ENCODE measurements around the gene DPP3.

Gene DPP3

GRCh38 chr11:66488957-66489356 is 8.7 kb downstream of the DPP3 start:
- no peak for DNase-seq

DNA sequence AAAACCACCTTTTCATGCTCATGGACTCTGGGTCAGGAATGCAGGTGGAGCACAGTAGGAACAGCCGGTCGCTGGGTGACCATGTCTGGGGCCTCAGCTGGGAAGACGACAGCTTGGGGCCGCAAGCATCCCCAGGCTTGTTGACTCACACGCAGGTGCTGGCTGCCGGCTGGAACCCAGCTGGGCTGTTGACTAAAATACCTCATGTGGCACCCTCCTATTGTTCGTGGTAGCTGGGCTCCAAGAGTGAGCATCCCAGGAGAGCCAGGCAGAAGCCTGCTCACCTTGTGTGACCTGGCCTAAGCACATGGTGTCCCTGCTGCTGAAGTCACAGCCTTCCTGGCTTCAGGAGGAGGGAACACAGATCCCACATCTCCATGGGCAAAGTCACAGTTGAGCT is 9.4 kb downstream of the DPP3 start:
- no peak for DNase-seq

GRCh38 chr11:66491315-66491935 is 11.2 kb downstream of the DPP3 start:
- no peak for DNase-seq

GRCh38 chr11:66492161-66492865 is 12.1 kb downstream of the DPP3 start:
- DNase-seq: no peak

GRCh38 chr11:66493130-66493529 is 12.9 kb downstream of the DPP3 start:
- DNase-seq: no peak

GRCh38 chr11:66494458-66494857 is 14.2 kb downstream of the DPP3 start:
- DNase-seq: no peak

DNA sequence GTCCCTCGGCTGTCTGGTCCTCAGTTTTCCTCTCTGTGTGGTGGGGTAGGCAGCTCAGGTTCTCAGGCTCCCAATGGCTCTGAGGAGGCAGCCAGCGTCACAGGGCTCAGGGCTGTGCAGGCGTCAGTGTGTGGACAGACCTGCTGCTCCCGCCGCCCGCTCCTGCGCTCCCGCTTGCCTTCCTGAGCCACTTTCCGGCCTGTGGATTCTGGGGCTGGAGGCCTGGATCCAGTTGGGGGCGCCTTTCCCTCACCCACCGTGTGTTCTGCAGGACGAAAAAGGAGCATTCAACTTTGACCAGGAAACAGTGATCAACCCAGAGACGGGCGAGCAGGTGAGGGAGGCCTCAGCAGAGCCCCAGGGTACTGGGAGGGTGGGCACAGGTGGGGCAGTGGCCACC is 14.7 kb downstream of the DPP3 start:
- DNase-seq: no peak

DNA sequence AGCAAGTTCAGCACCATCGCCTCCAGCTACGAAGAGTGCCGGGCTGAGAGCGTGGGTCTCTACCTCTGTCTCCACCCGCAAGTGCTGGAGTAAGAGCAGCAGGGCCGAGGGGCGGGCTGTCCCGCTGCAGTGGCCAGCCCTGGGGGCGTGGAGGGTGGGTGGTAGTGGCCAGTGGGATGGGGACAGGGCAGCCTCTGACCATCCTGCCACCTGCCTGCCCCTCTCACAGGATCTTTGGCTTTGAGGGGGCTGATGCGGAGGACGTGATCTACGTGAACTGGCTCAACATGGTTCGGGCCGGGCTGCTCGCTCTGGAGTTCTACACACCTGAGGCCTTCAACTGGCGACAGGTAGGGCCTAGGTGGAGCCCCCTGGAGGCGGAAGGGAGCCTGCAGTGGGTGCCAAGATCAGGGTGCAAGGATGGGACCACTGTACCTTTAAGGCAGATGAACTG is 15.2 kb downstream of the DPP3 start:
- DNase-seq: no peak

GRCh38 chr11:66497206-66497605 is 17.0 kb downstream of the DPP3 start:
- no peak for DNase-seq

GRCh38 chr11:66498506-66498905 is 18.3 kb downstream of the DPP3 start:
- DNase-seq: no peak

- no peak for DNase-seq
Observed at GRCh38 chr11:66505276-66505816, 25.1 kb downstream of the DPP3 start.

GRCh38 chr11:66509131-66509561 is 28.9 kb downstream of the DPP3 start:
- no peak for DNase-seq

DNA sequence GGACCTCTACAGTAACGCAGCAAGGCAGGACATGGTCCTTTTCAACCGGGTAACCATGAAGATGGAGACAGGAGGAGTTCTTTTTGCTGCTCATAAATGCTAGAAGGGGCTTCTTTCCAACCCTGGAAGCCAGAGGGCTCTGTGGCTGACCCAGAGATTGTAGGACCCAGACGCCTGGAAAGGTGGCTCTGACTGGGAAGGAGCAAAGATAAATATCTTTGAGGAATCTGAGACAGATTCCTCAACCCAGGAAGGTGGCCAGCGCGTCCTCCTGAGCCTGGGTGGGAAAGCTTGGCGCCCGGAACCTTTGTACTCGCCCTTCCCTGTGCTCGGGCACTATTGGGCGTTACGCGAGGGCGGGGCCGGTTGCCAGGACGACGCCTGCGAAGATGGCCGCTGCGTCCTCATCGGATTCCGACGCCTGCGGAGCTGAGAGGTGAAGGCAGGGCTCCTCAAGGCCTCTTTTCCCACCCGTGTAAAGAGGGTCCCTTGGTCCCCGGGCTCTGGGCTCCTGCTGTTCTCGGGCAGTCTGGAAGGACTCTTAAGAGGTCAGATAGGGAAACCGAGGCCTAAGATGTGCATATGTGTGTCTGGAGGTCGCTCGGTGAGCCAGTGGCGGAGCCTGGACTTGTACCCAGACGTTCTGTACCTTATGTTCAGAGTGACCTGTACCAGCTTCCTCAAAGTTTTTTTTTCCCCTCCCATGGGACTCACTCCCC is 30.2 kb downstream of the DPP3 start, which contains the start of gene BBS1:
BBS1 (plus strand) TSS at position 365 of the 719 bp plus-strand sequence; CDS start at position 390, 25 bp downstream.
- DNase-seq: peak; percentile 93

DNA sequence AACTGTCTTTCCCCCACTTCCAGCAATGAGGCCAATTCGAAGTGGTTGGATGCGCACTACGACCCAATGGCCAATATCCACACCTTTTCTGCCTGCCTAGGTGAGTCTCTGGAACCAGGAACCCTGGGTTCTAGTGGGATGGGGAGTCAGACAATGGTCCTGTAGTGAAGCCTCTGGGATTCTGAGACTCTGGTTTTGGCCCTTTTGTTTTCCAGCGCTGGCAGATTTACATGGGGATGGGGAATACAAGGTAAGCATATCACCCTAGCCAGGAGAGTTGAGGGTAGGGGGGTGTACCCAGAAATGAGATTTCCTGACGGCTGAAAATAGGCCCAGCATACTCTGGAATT is 30.7 kb downstream of the DPP3 start:
- no peak for DNase-seq

- no peak for DNase-seq
Observed at GRCh38 chr11:66523611-66524010, 43.4 kb downstream of the DPP3 start.

DNA sequence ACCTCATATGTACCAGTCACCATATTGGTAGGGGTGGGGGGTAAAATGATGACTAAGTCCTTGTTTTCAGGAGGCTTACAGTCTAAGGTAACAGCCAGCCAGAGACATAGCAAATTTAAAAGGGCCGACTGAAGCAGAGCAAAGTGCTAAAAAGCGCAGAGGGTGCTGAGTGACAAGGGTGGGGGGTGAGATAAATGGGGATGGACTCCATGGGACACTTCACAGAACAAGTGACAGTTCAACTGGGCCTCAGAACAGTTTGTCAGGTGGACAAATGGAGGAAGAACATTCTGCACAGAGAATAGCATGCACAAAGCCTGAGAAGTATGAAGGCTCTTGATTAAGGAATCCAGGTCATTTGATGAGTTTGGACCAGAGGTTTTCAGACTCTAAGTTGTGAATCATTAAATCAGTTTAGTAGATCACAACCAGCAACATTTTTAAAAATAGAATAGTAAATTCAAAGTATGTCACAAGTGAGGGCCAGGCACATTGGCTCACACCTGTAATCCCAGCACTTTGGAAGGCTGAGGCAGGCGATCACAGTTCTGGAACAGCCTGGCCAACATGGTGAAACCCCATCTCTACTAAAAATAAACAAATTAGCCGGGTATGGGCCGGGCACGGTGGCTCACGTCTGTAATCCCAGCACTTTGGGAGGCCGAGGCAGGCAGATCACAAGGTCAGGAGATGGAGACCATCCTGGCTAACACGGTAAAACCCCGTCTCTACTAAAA is 44.2 kb downstream of the DPP3 start:
- DNase-seq: no peak

GRCh38 chr11:66529069-66529468 is 48.8 kb downstream of the DPP3 start:
- no peak for DNase-seq

DNA sequence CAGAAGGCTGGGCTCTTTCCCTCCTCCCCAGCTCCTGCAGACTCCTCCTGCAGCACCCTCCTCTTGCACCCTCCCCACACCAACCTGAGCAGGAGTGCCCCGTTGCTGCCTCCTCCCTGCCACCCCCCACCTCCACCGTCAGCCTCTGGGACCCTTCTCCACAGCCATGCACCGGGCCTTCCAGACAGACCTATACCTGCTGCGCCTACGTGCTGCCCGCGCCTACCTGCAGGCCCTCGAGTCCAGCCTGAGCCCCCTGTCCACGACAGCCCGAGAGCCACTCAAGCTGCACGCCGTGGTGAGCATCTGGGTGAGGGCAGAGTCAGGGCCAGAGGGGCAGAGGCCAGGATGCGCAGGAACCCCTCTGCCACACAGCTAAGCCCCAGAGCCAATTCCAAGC is 49.4 kb downstream of the DPP3 start:
- no peak for DNase-seq

DNA sequence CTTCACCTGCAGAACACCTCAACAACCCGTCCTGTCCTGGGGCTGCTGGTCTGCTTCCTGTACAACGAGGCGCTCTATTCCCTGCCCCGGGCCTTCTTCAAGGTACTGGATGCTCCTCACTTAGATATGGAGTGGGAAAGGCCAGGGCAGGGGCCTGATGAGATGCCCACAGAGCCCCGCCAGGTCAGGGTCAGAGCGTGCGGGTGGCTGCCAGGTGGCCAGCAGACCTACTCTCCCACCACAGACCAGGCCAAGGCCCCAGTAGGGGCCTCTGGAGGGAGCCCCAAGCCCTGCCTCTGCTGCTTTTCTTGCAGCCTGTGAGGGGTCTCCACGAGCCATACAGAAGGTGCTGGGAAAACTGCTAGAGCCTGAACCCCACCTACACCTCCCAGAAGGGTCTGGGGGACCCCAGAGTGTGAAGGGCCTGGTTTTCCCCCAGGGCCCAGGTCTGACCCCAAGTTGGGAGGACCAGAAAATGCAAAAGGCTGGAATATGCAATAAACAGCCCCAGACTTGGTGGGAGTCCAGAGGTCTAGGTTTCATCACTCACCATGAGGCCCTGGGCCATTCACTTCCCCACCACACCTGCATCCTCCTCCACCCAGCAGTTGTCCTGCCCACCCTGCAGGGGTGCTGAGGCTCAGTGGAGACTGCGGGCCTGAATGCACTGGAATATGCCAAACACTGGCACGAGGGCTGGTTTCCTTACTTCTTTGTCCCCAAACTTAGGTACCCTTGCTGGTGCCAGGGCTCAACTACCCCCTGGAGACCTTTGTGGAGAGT is 50.9 kb downstream of the DPP3 start:
- no peak for DNase-seq

GRCh38 chr11:66531841-66532240 is 51.6 kb downstream of the DPP3 start:
- DNase-seq: no peak

DNA sequence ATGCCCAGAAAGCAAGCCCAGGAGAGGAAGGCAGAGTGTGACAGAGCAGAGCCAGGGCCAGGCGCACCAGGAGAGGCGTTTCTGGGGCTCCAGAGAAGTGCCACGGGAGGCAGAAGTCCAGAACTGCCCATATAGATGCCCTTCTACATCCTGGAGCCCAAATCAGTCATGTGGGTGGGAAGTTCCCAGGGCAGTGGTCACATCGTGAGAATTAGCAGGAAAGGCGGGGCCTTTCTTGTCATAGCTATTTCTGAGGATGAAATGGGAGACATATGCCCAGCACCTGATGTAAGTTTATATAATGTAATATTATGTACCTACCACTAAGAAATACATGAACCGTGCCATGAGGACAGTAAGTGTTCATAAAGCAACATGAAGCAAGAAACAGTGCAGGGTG is 52.5 kb downstream of the DPP3 start:
- DNase-seq: no peak

GRCh38 chr11:66539170-66539869 is 59.1 kb downstream of the DPP3 start:
- no peak for DNase-seq

All from activated CD8-positive, alpha-beta memory T cell treated with anti-CD3 and anti-CD28 coated beads for 24 hours (primary cell).